ENCODE measurements around the gene PPP1R9A.
"Not testable (repeated sequence)": the region's sequence is repeated elsewhere in the genome, so short reads cannot be mapped to it uniquely, and the experiment has no call there.

PPP1R9A gene

DNA sequence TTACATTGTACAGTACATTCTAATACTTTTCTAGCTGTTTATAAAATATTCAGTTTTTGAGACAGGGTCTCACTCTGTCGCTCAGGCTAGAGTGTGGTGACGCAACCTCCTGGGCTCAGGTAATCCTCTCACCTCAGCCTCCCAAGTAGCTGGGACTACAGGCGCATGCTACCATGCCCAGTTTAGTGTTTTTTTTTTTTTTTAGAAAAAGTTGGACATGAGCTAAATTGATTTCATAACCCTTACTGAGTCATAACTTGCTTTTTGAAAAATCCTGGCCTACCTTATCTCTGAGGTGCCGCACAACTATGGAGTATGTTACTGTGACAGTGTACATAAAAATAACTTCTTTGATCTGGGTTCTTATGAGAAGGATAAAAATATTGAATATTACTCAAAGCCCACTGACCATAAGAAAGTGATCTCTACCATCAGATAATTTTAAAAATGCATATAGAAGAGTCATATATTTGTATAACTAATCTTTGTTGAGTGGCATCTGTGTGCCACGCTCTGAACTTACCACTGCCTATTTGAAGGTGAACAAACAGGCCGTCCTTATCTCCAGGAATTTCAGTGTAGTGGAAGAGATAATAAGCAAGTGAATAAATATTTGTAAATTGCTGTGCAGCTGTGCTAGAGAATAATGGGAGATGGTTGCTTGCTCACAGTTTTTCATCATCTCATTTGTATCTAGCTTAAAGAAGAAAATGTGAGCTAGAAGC is 73.2 kb downstream of the PPP1R9A start:
- no peak for DNase-seq

DNA sequence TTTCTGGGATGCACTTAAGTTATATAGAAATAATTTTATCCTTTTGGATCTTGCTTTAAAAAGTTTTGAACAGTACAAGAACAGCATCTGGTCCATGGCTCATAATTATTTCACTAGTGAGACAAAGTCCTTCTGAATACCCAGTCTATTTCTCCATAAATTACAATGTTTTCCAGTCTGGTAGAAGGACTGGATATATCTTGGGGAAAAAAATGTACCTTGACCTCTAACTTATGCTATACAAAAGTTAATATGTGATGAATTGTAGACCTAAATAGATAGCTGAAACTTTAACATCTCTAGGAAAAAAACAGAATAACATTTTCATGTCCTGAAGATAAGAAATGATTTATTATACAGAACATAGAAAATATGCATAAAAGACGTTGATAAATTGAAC is 88.5 kb downstream of the PPP1R9A start:
- no peak for DNase-seq

- DNase-seq: no peak
Measured at GRCh38 chr7:94996369-94996768, 89.0 kb downstream of the PPP1R9A start.

DNA sequence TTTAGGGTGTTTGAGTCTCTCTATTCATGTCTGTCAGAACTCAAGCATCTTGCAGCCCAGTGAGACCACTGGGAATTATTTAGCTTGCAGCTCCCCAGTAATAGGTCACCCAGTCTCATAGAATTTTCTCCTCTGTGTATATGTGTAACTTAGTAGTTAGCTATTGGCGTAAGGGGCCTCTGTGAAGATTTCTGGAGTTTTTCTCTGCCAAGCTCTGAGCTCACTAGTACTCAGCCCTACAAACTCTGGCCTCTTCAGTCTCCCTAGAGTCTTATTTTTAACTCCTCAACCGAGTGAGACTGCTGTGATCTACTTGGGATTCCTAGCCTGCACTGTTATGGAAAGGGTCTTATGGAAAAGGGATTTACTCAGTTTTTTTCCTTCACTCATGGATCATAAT is 90.2 kb downstream of the PPP1R9A start:
- DNase-seq: no peak

GRCh38 chr7:94998266-94999068 is 91.1 kb downstream of the PPP1R9A start:
- DNase-seq: no peak

DNA sequence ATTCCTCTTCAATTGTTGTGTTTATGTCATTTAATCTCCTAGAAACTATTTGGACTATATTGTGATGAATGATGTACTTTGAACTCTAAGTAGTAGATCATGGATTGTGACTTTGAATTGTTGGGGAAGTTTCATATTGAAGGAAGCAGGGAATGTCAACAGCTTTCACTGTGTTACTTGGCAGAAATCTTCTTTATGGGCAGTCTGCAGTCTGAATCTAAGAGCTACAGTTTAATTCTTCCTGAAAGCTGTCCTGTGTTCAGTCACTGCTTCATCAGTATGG is 91.6 kb downstream of the PPP1R9A start:
- no peak for DNase-seq

DNA sequence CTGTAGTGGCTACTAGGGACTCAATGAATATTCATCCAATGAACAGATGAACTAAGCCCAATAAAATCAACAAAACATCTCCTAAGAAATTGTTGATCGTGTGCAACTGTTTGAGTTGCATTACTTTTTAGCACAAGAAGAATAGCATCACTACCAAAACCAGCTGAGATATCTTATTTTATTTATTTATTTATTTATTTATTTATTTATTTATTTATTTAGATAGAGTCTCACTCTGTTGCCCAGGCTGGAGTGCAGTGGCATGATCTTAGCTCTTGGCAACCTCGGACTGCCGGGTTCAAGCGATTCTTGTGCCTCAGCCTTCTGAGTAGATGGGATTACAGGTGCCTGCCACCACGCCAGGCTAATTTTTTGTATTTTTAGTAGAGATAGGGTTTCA is 92.2 kb downstream of the PPP1R9A start:
- DNase-seq: not testable (repeated sequence)

DNA sequence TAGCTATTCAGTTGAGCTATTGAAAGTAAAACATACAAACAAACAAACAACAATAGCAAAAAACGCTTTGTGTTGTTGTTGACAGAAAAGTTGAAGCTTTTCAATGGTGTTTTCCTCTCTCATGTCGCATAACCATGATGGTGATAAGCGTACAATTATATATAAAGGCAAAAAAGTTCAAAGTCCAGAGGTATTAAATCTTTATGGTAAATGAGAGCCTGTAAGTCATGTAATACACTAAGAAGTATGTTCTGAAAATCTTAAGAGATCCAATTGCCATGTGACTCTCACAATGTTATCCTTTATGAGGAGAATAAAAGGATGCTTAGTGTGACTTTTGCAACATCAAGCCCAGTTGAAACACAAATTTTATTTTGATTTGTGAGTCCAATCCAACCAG is 93.9 kb downstream of the PPP1R9A start:
- DNase-seq: no peak

DNA sequence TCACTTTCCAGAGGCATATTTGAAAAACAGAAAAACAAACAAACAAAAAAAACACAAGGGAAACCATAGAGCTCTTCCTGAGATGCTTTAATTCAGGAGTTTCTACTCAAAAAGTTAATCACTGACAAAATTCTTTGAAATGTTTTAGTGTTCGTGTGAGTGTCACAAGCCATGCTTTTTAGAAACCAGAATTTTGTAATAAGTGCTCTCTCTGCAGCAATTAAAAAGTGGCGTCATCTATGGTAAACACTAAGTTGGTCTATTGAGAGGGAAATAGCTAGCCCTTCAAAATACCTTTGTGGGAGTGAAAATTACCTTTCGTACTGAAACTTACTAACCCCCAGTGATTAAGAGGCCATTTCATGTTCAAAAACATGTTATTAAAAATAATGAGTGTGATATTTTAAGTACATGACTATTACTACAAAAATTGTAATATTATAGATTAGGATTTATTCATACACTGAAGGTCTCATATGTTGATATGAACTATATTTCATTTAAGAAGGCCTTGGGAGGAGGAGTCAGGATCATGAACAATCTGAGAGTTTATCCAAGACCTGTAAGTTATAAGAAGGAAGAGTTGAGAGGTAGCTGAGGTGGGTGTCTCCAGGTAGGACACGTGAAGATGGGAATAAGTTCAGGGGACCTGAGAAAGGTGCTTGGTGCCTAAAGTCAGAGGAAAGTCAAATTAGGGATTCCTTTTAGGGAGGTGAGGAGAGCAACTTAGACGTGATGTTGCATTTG is 94.6 kb downstream of the PPP1R9A start:
- no peak for DNase-seq

DNA sequence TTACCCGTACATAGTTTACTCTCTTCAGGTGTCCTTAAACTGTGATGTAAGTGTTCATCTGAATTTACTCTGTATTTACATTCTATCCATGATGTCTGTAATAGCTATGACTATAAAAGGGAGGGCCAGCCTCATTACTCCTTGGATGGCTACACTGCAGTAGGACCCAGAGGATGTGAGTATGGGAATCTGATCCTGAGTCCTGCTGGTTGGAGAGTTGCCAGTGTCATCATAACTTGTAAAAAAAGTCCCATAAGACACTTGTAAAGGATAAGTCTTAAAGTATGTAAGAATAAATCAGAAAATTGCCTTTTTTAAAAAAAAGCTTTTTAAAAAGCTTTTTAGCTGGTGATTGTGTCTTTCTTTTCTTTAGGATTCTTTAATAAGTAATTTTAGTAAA is 95.4 kb downstream of the PPP1R9A start:
- DNase-seq: no peak

- DNase-seq: peak; percentile 6
Measured at GRCh38 chr7:95004618-95005247, 97.3 kb downstream of the PPP1R9A start.

DNA sequence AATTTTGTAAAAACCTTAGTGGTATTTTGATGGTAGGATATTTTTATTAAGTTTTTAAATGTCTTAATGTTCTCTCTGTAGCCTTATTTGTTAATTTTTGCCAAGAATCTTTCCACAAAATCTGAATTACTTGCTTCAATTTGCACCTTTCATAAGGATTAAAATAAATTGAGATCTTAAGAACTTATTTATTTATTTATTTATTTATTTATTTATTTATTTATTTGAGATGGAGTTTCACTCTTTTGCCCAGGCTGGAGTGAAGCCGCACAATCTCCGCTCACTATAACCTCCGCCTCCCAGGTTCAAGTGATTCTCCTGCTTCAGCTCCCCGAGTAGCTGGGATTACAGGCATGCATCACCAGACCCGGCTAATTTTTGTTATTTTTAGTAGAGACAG is 98.6 kb downstream of the PPP1R9A start:
- DNase-seq: no peak

DNA sequence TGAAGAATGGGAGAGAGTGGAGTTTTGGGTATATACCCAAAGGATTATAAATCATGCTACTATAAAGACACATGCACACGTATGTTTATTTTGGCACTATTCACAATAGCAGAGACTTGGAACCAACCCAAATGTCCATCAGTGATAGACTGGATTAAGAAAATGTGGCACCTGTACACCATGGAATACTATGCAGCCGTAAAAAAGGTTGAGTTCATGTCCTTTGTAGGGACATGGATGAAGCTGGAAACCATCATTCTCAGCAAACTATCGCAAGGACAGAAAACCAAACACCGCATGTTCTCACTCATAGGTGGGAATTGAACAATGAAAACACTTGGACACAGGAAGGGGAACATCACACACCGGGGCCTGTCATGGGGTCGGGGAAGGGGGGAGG is 101.4 kb downstream of the PPP1R9A start:
- DNase-seq: not testable (repeated sequence)

- no peak for DNase-seq
Measured at GRCh38 chr7:95011146-95011928, 103.9 kb downstream of the PPP1R9A start.

- DNase-seq: no peak
Measured at GRCh38 chr7:95011995-95012394, 104.6 kb downstream of the PPP1R9A start.

DNA sequence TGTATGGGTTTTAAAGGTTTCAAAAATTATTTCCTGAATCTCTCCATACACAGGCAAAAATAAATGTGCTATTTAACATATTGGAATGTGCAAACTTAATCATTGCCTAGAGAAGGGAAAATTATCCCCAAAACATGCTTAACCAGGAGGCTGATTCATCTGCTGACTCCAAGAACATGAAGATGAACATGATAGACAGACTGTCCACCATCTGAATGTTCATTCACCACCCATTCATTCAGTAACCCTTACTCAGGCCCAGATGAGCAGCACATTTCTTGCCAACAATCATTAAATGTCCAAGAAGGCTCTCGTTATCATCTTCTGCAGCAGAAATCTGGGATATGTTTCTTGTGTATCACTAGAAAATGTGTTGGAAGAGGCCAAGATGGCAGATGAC is 110.6 kb downstream of the PPP1R9A start:
- DNase-seq: no peak

DNA sequence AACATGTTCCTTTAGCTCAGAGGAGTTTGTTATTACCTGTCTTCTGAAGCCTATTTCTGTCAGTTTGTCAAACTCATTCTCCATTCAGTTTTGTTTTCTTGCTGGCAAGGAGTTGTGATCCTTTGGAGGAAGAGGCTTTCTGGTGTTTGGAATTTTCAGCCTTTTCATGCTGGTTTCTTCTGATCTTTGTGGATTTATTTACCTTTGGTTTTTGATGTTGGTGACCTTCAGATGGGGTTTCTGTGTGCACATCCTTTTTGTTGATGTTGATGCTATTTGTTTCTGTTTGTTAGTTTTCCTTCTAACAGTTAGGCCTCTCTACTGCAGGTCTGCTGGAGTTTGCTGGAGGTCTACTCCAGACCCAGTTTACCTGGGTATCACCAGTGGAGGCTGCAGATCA is 118.6 kb downstream of the PPP1R9A start:
- DNase-seq: no peak

DNA sequence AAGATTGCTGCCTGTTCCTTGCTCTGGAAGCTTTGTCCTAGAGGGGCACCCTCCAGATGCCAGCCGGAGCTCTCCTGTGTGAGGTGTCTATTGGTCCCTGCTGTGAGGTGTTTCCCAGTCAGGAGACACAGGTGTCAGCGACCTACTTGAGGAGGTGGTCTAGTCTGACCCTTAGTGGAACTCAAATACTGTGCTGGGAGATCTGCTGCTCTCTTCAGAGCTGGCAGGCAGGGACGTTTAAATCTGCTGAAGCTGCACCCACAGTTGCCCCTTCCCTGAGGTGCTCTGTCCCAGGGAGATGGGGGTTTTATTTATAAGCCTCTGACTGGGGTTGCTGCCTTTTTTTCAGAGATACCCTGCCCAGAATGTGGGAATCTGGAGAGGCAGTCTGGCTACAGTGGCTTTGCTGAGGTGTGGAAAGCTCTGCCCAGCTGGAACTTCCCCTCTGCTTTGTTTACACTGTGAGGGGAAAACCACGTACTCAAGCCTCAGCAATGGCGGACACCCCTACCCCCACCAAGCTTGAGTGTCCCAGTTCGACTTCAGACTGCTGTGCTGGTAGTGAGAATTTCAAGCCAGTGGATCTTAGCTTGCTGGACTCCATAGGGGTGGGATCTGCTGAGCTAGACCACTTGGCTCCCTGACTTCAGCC is 119.2 kb downstream of the PPP1R9A start:
- no peak for DNase-seq

GRCh38 chr7:95027234-95027872 is 120.0 kb downstream of the PPP1R9A start:
- no peak for DNase-seq

DNA sequence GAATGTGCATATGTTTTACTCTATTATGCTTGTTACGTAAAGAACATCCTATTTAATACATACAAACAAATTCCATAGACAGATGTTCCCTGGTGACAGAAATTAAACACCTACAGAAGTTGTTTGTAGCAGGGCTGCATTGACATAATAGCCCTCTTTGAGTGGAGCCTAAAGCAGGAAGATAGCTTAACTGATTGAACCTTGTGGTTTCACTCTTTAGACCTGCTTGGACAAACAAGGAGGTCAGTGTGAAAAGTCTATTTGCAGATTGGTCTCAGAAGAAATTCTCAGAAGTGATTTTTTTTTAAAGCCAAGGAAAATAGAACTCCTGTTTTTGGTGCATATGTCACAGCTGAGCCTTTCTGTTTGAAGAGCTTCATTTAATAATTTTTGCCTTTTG is 121.3 kb downstream of the PPP1R9A start:
- DNase-seq: no peak

DNA sequence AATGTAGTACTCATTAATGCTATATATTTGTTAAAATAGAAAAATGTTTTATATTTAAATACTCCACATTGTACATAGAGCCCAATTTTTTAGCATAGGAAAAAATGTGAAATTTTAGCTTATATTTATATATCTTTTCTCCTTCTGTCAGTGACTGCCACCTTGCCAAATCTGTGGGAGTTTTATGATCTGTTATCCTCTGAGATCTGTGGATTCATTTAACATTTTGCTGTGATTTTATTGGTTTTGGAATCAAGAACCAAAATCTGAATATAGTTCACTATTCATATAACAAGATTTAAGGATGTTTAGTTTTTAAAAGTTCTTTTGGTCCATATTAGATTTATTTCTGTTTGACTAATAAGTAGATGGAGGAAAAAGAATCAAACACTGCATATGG is 127.9 kb downstream of the PPP1R9A start:
- no peak for DNase-seq

DNA sequence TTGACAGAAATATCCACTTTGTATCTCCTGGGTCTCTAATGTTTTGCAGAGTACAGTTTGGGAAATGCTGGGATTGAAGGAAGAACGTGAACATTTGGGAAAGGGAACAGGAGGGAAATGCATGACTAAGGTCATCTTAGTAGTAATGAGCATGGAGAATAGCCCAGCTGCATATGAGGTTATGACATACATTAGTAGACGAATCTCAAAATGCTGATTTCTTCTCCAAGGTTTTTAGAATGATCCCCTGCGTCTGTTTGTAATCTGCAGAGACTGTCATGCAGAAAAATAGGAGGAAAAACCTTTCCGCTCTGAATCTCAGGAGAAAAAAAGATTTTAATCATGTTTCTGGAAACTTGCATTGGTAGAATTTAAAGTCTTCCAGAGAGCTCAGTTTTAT is 133.6 kb downstream of the PPP1R9A start:
- DNase-seq: no peak

Measured in NCI-H1105 (cell line).